ENCODE data around the gene TMEM131. TPM values are rescaled to one million over a fixed set of nuclear protein-coding genes. Genes with fewer than 3 reads are reported as not detected.

The TMEM131 gene
- total and polyA plus RNA-seq, 2 of the 8 experiments (the other 6 are each of a cell fraction or from before 2014, with no cell fraction given) = 9.7 to 22.9 TPM

DNA sequence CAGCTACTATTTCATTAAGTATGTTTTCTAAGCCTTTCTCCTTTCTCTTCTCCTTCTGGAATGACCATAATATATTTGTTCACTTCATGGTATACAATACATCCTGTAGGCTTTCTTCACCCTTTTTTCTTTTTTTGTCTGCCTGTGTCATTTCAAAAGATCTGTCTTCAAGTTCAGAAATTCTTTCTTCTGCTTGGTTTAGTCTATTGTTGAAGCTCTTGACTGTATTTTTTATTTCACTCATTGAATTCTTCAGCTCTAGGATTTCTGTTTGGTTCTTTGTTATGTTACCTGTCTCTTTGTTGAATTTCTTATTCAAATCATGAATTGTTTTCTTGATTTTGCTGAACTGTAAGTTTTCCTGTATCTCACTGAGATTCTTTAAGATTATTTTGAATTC lies 109.9 kb downstream of the TMEM131 start:
- no peak overlapping the region for H4K91ac ChIP-seq (replicated peaks; ENCODE audit: insufficient read length, low read length)
- H3K4me2 ChIP-seq (ENCODE audit: insufficient read depth in 1 of 2, low read depth in 2 of 2, low read length in 2 of 2) = no peak overlapping the region
- H2BK15ac ChIP-seq (ENCODE audit: low read length) = no peak overlapping the region
- no peaks in the 10 kb centered on the region for H4K20me1 ChIP-seq (replicated peaks in 1 of 2; ENCODE audit: control insufficient read depth in 1 of 2, insufficient read depth in 2 of 2, low read length in 2 of 2)
- H2BK12ac ChIP-seq (ENCODE audit: low read depth, low read length) = no peak overlapping the region
- no peak overlapping the region for H3K4ac ChIP-seq (replicated peaks; ENCODE audit: insufficient read length, low read depth, low read length)
- no peak overlapping the region for H3K18ac ChIP-seq (ENCODE audit: extremely low read depth, low read length)
- peaks cover 0 to 10% (median 2%) of the 10 kb centered on the region in 4 experiments; a peak in 6 of 8 replicates for H3K36me3 ChIP-seq (ENCODE audit: control insufficient read depth in 2 of 4, insufficient read depth in 4 of 4, low read length in 3 of 4)
- no peak overlapping the region for H4K8ac ChIP-seq (ENCODE audit: extremely low read depth, insufficient read depth, low read length)
- no peak overlapping the region for H3K14ac ChIP-seq (ENCODE audit: insufficient read length)
- no peak for DNase-seq (ENCODE audit: low read depth in 1 of 2, low spot score in 2 of 2)
- no peak overlapping the region for H2BK120ac ChIP-seq (replicated peaks; ENCODE audit: low read depth, low read length)
- no peak overlapping the region for H2AK5ac ChIP-seq (ENCODE audit: low read depth, low read length)
- H3K9me3 ChIP-seq (ENCODE audit: insufficient read depth in 2 of 2, low read depth in 1 of 2, low read length in 1 of 2) = no peaks in the 10 kb centered on the region
- H3K79me1 ChIP-seq (ENCODE audit: low read depth, low read length) = no peaks in the 10 kb centered on the region
- H2BK5ac ChIP-seq (ENCODE audit: low read depth, low read length) = no peak overlapping the region
- no peaks in the 10 kb centered on the region for H3K23me2 ChIP-seq (ENCODE audit: low read depth, low read length)
- FAIRE-seq = no peak
- no peak overlapping the region for H2BK20ac ChIP-seq (ENCODE audit: low read length)
- TF ChIP-seq JUN (IDR thresholded peaks at IDR 0.05; ENCODE audit: low read depth, low read length) (no peak), SP2 (IDR thresholded peaks at IDR 0.05; ENCODE audit: low read length) (no peak), TAF7 (optimal IDR thresholded peaks at IDR 0.05; ENCODE audit: borderline replicate concordance, low read depth, low read length) (no peak), BACH1 (IDR thresholded peaks at IDR 0.05; ENCODE audit: low read length) (no peak), POLR2AphosphoS5 (IDR thresholded peaks at IDR 0.05; ENCODE audit: low read depth, low read length) (no peak), NRF1 (IDR thresholded peaks at IDR 0.05; ENCODE audit: low read depth, low read length) (no peak), TBP (IDR thresholded peaks at IDR 0.05; ENCODE audit: low read depth, low read length) (no peak), SP1 (IDR thresholded peaks at IDR 0.05; ENCODE audit: low read depth, low read length) (no peak), SRF (IDR thresholded peaks at IDR 0.05; ENCODE audit: low read depth, low read length) (no peak), PHF8 (conservative IDR thresholded peaks at IDR 0.05; ENCODE audit: low read depth, low read length) (no peak), RBBP5 (IDR thresholded peaks at IDR 0.05; ENCODE audit: borderline replicate concordance, low read depth, low read length) (no peak), RNF2 (IDR thresholded peaks at IDR 0.05; ENCODE audit: borderline replicate concordance, low read depth, low read length, missing control alignments, poor library complexity, severe bottlenecking) (no peak), EGR1 (IDR thresholded peaks at IDR 0.05; ENCODE audit: borderline replicate concordance, low read depth, low read length) (no peak)
- TF ChIP-seq, protein P1, sequence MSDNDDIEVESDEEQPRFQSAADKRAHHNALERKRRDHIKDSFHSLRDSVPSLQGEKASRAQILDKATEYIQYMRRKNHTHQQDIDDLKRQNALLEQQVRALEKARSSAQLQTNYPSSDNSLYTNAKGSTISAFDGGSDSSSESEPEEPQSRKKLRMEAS (IDR thresholded peaks at IDR 0.05) = no peak
- no peak overlapping the region for H3K56ac ChIP-seq (replicated peaks; ENCODE audit: insufficient read length, low read depth, low read length)
- H3K4me3 ChIP-seq (ENCODE audit: extremely low read depth in 1 of 4, insufficient read depth in 2 of 4, low read depth in 3 of 4, low read length in 4 of 4) = no peak overlapping the region
- ChIA-PET CTCF (ENCODE audit: partially characterized antibody) (interaction anchor here (1.3 kb wide), 1 partner anchor 198 kb away, joined by 3 read pairs; no protein-coding TSS in a partner anchor), POLR2A (ENCODE audit: partially characterized antibody) (no interaction called here)
- no peaks in the 10 kb centered on the region for H3K79me2 ChIP-seq (ENCODE audit: control insufficient read depth in 1 of 2, insufficient read depth in 2 of 2, low read length in 2 of 2)
- no peaks in the 10 kb centered on the region for H3K27me3 ChIP-seq (replicated peaks in 1 of 4; ENCODE audit: control insufficient read depth in 3 of 4, extremely low read depth in 1 of 4, insufficient read depth in 3 of 4, low read length in 3 of 4)
- no peaks in the 10 kb centered on the region for H3K4me1 ChIP-seq (replicated peaks in 1 of 4; ENCODE audit: control insufficient read depth in 3 of 4, insufficient read depth in 4 of 4, low read length in 3 of 4)
- no peak overlapping the region for H3K9ac ChIP-seq (replicated peaks in 1 of 4; ENCODE audit: extremely low read depth in 1 of 4, low read depth in 3 of 4, low read length in 3 of 4)
- H2AFZ ChIP-seq (ENCODE audit: low read length) = no peak overlapping the region
- no peak overlapping the region for H4K5ac ChIP-seq (ENCODE audit: insufficient read length, low read depth, low read length)
- H3K23ac ChIP-seq (ENCODE audit: insufficient read length) = no peak overlapping the region
- no peak overlapping the region for H3K27ac ChIP-seq (ENCODE audit: low read depth, low read length)

Data from H1 (cell line).